Gastroesophageal sphincter (tissue), 3 donors: ENCODE data around the gene CENPT.

ENCODE experiments used
- POLR2A ChIP-seq, 2 donors: fragments of 450-650 bp; IDR thresholded peaks; one replicate each; pipeline ENCODE4 v1.6.1; 2017; ENCODE audit warnings: antibody characterized with exemption in 2 of 2, mild to moderate bottlenecking in 2 of 2, moderate library complexity in 1 of 2
- POLR2AphosphoS5 ChIP-seq: sonication (generic); formaldehyde crosslinking; IDR thresholded peaks from one replicate; pipeline ENCODE4 v1.6.1; 2017; ENCODE audit warnings: antibody characterized with exemption
- TF ChIP-seq, protein P1 (sequence below), 4 experiments: fragments of 200-600 bp in 2 of 4; fragments of 450-650 bp in 2 of 4; sonication (generic) in 1 of 4; IDR thresholded peaks; one replicate each; pipeline ENCODE4 v1.5.1; 2017 to 2019; ENCODE audit warnings: antibody characterized with exemption in 4 of 4, mild to moderate bottlenecking in 2 of 4, moderate library complexity in 2 of 4

DNA sequence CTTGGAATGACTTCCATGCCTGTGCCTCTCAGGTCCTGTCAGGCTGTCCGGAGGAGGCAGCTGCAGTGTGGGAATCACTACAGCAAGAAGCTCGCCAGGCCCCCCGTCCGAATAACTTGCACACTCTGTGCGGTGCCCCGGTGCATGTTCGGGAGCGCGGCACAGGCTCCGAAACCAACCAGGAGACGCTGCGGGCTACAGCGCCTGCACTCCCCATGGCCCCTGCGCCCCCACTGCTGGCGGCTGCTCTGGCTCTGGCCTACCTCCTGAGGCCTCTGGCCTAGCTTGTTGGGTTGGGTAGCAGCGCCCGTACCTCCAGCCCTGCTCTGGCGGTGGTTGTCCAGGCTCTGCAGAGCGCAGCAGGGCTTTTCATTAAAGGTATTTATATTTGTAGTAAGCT is 38.5 kb upstream of the CENPT start:
- no peak for TF ChIP-seq POLR2A (IDR thresholded peaks at IDR 0.05)
- TF ChIP-seq, protein P1, sequence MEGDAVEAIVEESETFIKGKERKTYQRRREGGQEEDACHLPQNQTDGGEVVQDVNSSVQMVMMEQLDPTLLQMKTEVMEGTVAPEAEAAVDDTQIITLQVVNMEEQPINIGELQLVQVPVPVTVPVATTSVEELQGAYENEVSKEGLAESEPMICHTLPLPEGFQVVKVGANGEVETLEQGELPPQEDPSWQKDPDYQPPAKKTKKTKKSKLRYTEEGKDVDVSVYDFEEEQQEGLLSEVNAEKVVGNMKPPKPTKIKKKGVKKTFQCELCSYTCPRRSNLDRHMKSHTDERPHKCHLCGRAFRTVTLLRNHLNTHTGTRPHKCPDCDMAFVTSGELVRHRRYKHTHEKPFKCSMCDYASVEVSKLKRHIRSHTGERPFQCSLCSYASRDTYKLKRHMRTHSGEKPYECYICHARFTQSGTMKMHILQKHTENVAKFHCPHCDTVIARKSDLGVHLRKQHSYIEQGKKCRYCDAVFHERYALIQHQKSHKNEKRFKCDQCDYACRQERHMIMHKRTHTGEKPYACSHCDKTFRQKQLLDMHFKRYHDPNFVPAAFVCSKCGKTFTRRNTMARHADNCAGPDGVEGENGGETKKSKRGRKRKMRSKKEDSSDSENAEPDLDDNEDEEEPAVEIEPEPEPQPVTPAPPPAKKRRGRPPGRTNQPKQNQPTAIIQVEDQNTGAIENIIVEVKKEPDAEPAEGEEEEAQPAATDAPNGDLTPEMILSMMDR (IDR thresholded peaks at IDR 0.05): no peak
- no peak for TF ChIP-seq POLR2AphosphoS5
